NCI-H69 (cell line): ENCODE measurements around the gene FCER2.
A peak's percentile ranks its signal among the peaks of the same experiment; 100 is the strongest.

Experiments used
- DNase-seq: peaks from one replicate; lab custom pipeline; 2025; lab: John Stamatoyannopoulos, UW

The FCER2 gene

GRCh38 chr19:7733376-7733775, 31.4 kb upstream of the FCER2 start:
- DNase-seq: no peak

- DNase-seq: no peak
Observed at GRCh38 chr19:7732045-7732444, 30.1 kb upstream of the FCER2 start, which contains the start of gene CLEC4G. CLEC4G (minus strand) TSS chr19:7732110; CDS start chr19:7732102, 8 bp downstream.

DNA sequence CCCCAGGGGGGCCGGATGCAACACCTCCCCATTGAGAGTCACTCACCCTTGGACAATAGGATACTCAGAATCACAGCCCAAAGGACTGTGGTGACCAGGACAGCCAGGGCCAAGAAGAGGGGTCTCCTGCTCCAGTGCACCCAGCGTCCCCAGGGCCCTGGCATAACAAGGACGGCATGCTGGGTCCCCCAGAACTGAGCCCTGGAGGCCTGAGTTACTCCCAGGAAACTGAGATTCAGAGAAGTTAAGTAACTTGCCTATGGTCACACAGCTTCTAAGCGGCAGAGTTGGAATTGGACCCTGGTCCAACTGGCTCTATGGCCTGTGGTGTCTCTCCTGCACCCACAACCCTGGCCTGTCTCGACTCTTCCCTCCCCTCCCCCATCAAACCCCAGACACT, 29.7 kb upstream of the FCER2 start:
- no peak for DNase-seq

GRCh38 chr19:7731218-7731595, 29.3 kb upstream of the FCER2 start:
- DNase-seq: no peak

GRCh38 chr19:7730286-7731217, 28.6 kb upstream of the FCER2 start:
- no peak for DNase-seq

- DNase-seq: peak; percentile 61
Observed at GRCh38 chr19:7729831-7730285, 27.9 kb upstream of the FCER2 start.

DNA sequence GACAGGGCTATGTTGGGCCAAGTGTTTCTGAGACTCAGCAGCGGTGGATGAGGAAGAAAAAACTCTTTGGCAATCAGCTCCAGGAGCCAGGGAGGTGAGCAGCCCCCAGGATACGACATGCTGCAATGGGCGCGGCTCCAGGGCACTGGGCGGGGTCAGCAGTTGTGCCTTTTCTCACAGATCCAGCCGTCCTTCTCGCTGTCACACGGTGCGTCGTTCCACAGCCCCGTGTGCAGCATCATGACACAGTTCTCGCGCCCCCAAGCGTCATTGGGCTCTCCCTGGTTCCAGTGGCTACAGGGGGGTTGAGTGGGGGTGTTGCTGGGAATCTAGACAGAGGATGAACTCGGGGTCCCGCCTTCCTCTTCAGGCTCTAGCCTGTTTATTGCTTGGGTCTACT, 27.3 kb upstream of the FCER2 start:
- DNase-seq: peak; percentile 25

DNA sequence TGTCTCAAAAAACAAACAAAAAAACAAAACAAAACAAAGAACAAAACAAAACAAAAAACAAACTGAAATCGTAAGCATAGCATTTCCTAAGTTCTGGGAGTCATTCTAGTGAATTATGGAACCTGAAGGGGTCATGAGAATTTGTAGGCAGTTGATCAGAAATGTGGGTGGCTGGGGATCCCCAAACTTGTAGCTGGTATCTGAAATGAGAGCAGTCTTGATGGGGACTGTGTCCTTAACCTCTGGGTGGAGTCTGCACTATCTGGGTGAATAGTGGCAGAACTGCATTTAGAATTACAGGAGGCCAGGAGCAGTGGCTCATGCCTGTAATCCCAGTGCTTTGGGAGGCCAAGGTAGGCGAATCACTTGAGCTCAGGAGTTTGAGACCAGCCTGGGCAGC, 23.9 kb upstream of the FCER2 start:
- DNase-seq: no peak

DNA sequence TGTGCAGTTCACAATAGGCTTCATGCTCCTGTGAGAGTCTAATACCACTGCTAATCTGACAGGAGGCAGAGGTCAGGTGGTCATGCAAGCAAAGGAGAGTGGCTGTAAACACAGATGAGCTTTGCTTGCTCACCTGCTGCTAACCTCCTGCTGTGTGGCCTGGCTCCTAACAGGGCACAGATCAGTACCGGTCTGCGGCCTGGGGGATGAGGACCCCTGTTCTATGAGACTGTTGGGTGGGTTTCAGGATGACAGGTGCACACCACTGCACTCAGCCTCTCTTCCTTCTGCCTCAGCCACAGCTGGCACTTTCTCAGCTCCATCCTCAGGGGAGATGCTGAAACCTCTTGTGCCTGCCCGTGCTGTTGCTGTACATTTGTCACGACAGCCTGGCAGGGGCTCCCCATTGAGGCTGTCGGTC, 20.3 kb upstream of the FCER2 start:
- DNase-seq: peak; percentile 61

- peak; percentile 13 for DNase-seq
Observed at GRCh38 chr19:7720351-7720750, 18.4 kb upstream of the FCER2 start.

DNA sequence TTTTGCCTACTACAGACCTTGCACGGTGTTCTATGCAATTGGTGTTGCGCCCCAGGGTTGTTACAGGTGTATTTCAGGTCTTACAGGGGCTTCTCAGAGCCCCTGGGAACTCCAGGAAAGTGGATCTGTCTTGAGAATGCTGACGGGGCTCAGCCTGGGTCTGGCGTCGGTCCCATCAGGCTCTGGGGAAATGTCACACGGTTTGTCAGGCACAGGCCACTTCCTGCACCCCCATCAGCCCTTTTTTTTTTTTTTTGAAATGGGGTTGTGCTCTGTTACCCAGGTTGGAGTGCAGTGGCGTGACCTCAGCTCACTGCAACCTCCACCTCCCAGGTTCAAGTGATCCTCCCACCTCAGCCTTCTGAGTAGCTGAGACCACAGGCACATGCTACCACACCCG, 16.7 kb upstream of the FCER2 start:
- no peak for DNase-seq

DNA sequence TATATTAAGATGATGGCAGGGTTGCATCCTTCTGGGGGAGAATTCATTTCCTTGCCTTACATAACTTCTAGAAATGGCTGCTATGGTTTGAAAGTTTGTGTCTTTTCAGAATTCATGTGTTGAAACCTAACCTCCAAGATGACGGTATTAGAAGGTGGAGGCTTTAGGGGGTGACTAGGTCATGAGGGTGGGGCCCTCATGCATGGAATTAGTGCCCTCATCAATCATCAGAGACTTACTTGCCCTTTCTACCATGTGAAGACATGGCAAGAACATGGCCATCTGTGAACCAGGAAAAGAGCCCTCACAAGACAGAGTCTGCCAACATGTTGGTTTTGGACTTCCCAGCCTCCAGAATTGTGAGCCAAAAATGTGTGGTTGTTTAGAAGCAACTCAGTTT, 14.8 kb upstream of the FCER2 start:
- no peak for DNase-seq

GRCh38 chr19:7715671-7716070, 13.7 kb upstream of the FCER2 start:
- DNase-seq: no peak

DNA sequence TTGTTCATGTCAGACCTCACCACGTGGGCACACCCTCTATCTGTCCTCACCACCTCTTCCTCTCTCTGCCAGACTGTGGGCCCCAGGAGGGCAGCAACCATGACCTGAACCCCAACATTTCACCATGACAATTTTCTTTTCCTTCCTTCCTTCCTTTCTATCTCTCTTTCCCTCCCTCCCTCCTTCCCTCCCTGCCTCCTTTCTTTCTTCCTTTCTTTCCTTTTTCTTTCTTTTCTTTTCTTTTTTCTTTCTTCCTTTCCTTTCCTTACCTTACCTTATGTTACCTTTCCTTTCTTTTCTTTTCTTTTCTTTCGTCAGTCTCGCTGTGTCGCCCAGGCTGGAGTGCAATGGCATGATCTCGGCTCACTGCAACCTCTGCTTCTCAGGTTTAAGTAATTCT, 8.7 kb upstream of the FCER2 start:
- DNase-seq: no peak

DNA sequence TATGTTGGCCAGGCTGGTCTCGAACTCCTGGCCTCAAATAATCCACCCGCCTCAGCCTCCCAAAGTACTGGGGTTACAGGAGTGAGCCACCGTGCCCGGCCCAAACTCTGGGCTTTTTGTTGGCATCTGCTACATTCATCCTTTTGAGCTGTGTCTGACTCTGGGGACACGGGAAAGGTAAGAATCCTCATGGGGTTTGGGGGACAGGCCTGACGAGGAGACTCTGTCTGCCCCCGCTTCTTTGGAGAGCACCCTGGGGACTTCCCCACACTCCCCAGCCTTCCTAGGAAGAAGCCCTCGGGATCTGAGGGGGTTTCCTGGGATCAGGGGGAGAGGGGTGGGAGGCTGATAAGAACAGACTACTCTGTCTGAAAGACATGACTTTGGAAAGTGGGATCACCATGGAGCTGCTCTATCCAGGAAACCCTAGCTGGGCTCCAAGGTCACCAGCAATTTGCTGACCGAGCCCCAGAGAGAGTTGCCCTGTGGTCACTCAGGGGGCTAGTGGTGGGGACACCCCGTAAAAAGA, 8.1 kb upstream of the FCER2 start:
- no peak for DNase-seq

DNA sequence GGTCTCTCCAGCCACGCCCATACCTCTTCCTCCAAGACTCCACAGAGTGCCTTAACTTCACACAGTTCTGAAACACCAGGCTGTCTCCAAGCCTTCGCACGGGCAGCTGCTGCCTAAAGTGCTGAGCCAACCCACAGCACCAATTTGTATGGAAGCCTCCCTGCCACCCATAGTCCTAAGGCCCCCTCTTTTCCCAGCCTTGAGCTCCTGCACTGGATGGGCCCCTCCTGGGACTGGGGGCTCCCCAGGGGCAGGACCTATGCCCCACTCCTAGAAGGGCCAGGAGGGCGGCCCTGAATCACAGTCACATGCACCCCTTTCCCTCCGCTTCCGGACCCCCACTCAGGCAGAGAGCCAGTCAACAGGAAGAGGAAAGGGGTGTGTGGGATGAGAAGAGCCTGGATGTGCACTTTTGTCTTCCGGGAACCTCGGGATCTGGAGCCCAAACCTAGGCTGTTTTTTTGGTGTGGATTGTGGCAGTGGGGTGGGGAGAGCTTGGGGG, 5.1 kb upstream of the FCER2 start:
- DNase-seq: no peak

DNA sequence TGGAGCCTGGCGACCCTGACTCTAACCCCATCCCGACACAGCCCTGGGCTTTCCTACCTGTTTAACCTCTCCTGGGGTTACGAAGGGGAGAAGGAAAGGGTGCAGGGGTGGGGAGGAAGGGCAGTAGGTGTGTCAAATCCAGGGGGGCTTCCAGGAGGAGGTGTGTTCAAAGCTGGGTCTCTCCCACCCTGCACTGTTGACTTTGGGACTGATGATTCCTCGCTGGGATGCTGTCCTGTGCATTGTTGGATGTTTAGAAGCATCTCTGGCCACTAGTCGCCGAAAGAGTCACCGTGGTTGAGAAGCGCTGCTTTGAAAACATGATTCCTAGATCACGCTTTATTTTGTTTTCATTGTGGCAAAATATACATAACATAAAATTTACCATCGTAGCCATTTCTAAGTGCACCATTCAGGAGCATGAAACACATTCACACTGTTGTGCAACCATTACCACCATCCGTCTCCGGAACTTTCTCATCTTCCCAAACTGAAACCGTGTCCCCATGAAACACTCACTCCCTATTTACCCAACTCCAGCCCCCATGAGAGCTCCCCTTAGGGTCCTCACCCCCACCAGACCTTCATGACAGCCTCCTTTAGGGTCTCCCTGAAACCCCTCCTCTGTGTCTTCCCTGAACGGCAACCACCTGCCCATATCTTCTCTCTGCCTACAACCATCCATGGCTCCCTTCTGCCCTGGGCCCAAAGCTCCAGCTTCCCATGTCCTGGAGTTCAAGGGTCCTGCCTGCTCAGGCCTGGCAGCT, 4.4 kb upstream of the FCER2 start:
- no peak for DNase-seq

DNA sequence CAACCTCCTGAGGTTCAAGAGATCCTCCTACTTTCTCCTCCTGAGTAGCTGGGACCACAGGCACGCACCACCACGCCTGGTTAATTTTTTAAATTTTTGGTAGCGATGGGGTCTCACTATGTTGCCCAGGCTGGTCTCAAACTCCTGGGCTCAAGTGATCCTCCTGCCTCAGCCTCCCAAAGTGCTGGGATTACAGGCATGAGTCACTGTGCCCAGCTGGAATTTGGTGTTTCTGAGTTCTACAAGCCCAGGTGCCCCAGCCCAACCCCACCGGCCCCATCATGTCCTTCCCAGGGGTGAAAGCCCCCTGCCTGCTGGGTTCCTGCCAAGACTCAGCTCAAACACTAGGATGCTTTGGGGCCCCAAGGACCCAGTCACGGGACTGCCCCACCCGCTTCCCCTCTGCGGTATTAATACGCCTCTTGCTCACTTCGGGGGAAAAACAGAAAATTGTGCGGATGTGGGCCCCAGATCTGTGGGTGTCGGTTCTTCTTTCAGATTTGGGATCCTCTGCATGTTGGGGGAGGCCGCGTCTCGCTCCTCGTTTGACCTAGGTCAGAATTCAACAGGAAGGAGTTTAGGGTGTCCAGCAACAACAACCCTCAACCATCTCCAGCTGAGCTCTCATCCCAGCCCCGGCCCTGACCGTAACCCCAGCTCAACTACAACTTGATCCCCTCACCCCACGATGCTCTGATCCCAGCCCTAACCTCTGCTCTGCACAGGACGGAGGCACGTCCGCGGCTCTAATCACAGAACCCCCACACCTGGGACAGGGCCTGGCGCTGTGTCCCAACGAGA, 3.7 kb upstream of the FCER2 start:
- no peak for DNase-seq

DNA sequence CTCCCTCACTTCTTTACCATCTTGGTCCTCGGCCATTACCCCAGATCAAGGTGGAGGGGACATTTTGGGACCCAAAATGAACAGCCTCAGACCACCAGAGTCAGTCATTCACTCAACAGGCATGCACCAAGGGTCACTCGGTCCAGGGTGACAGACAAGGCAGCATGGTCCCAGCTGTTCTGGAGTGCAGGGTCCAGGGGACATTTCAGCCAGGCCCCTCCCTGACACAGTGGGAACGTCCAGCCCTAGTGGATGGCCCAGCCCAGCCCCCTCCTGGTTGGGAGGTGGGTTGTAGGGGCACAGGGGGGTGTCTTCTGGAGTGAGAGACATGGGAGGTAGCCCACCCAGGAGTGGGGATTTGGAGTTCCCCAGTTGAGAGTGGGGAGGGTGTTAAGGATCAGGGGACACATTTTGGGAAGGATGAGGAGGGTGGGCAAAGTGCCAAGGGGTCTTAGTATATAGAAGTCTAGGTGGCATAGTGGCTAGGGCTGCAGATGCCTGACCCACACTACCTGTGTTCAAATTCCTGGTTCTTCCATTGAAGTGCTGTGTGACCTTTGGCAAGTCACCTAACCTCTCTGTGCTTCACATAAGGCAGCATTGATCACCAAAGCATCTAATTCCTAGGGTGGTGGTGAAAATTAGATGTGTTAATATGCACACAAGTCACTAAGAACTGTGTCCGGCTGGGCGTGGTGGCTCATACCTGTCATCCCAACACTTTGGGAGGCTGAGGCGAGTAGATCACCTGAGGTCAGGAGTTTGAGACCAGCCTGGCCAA, 2.5 kb upstream of the FCER2 start:
- DNase-seq: no peak

DNA sequence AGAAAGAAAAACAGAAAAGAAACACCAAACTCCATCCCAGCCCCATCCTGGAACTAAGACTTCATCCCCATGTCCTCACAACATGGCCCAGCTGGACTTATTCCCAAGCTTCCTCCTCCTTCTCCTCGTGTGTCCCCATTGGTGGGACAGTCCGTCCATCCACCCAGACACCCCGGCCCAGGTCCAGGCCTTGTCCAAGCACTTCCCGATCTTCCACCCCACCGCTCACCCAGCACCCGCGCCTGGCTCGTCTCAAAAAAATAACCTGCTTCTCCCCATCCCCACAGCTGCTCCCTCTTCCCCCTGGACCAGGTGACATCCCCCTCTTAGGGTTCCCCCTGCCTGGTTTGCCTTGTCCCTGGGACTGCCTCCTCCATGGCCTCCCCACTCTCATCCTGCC, 1.4 kb upstream of the FCER2 start:
- no peak for DNase-seq

GRCh38 chr19:7701049-7701653, 780 bp downstream of the FCER2 start:
- DNase-seq: no peak
